ENCODE measurements around the gene STARD13. TPM values are rescaled to one million over a fixed set of nuclear protein-coding genes. Genes with fewer than 3 reads are reported as not detected.

Gene STARD13
- total RNA-seq, 1 donor from 2014 or later = 23.6 TPM

- no peak for TF ChIP-seq CTCF (conservative IDR thresholded peaks at IDR 0.05)
Observed at GRCh38 chr13:33114146-33114545, 171.4 kb downstream of the STARD13 start.

GRCh38 chr13:33112766-33113165, 172.8 kb downstream of the STARD13 start:
- no peaks in the 10 kb centered on the region for H3K27me3 Mint-ChIP-seq (ENCODE audit: low read depth)
- TF ChIP-seq CTCF (conservative IDR thresholded peaks at IDR 0.05) = no peak
- peaks cover 32% of the 10 kb centered on the region for H3K36me3 Mint-ChIP-seq (ENCODE audit: low read depth)
- DNase-seq (ENCODE audit: low read depth, low spot score) = no peak
- no peak overlapping the region for H3K4me3 Mint-ChIP-seq
- H3K9me3 Mint-ChIP-seq = no peaks in the 10 kb centered on the region
- H3K27ac Mint-ChIP-seq (ENCODE audit: unreplicated experiment) = no peak overlapping the region
- no peaks in the 10 kb centered on the region for H3K4me1 Mint-ChIP-seq

More at GRCh38 chr13:33114146-33114545, 171.4 kb downstream of the STARD13 start:
- no peaks in the 10 kb centered on the region for H3K27me3 Mint-ChIP-seq (ENCODE audit: low read depth)
- H3K27ac Mint-ChIP-seq (ENCODE audit: unreplicated experiment) = no peak overlapping the region
- no peaks in the 10 kb centered on the region for H3K4me1 Mint-ChIP-seq
- H3K4me3 Mint-ChIP-seq = no peak overlapping the region
- H3K36me3 Mint-ChIP-seq (ENCODE audit: low read depth) = peaks cover 28% of the 10 kb centered on the region
- no peaks in the 10 kb centered on the region for H3K9me3 Mint-ChIP-seq
- DNase-seq (ENCODE audit: low read depth, low spot score) = no peak

- H3K36me3 Mint-ChIP-seq (ENCODE audit: low read depth) = peaks cover 33% of the 10 kb centered on the region
- DNase-seq (ENCODE audit: low read depth, low spot score) = no peak
- no peak overlapping the region for H3K27ac Mint-ChIP-seq (ENCODE audit: unreplicated experiment)
- TF ChIP-seq CTCF (conservative IDR thresholded peaks at IDR 0.05) = no peak
- no peaks in the 10 kb centered on the region for H3K9me3 Mint-ChIP-seq
- no peaks in the 10 kb centered on the region for H3K4me1 Mint-ChIP-seq
- no peaks in the 10 kb centered on the region for H3K27me3 Mint-ChIP-seq (ENCODE audit: low read depth)
- H3K4me3 Mint-ChIP-seq = no peak overlapping the region
Observed at GRCh38 chr13:33111414-33112110, 174.0 kb downstream of the STARD13 start.

- H3K9me3 Mint-ChIP-seq = no peaks in the 10 kb centered on the region
- H3K36me3 Mint-ChIP-seq (ENCODE audit: low read depth) = peaks cover 35% of the 10 kb centered on the region
- H3K27ac Mint-ChIP-seq (ENCODE audit: unreplicated experiment) = no peak overlapping the region
- no peaks in the 10 kb centered on the region for H3K27me3 Mint-ChIP-seq (ENCODE audit: low read depth)
- no peaks in the 10 kb centered on the region for H3K4me1 Mint-ChIP-seq
- TF ChIP-seq CTCF (conservative IDR thresholded peaks at IDR 0.05) = no peak
- no peak overlapping the region for H3K4me3 Mint-ChIP-seq
- no peak for DNase-seq (ENCODE audit: low read depth, low spot score)
Observed at GRCh38 chr13:33110713-33111413, 174.7 kb downstream of the STARD13 start.

- no peaks in the 10 kb centered on the region for H3K4me1 Mint-ChIP-seq
- no peaks in the 10 kb centered on the region for H3K27me3 Mint-ChIP-seq (ENCODE audit: low read depth)
- no peak for DNase-seq (ENCODE audit: low read depth, low spot score)
- TF ChIP-seq CTCF (conservative IDR thresholded peaks at IDR 0.05) = no peak
- no peak overlapping the region for H3K27ac Mint-ChIP-seq (ENCODE audit: unreplicated experiment)
- no peaks in the 10 kb centered on the region for H3K9me3 Mint-ChIP-seq
- H3K4me3 Mint-ChIP-seq = no peak overlapping the region
- H3K36me3 Mint-ChIP-seq (ENCODE audit: low read depth) = peaks cover 37% of the 10 kb centered on the region
Observed at GRCh38 chr13:33110386-33110712, 175.2 kb downstream of the STARD13 start.
